Rectal smooth muscle tissue (tissue), 1 donor: ENCODE data around the gene CCDC170.

Source experiments
- H3K27ac ChIP-seq: one replicate; pipeline ENCODE4 v1.7.0; 2013; ENCODE audit warnings: low read depth, low read length, inconsistent platforms
- H3K27me3 ChIP-seq: one replicate; pipeline ENCODE4 v1.7.0; 2013; ENCODE audit warnings: low read length; ENCODE audit not compliant: control insufficient read depth, insufficient read depth
- H3K36me3 ChIP-seq: one replicate; pipeline ENCODE4 v1.7.0; 2013; ENCODE audit warnings: low read length; ENCODE audit not compliant: control insufficient read depth, insufficient read depth
- H3K4me1 ChIP-seq: one replicate; pipeline ENCODE4 v1.7.0; 2013; ENCODE audit warnings: low read length; ENCODE audit not compliant: control insufficient read depth, insufficient read depth
- H3K4me3 ChIP-seq: one replicate; pipeline ENCODE4 v1.7.0; 2013; ENCODE audit warnings: low read length
- H3K9ac ChIP-seq: one replicate; pipeline ENCODE4 v1.7.0; 2013; ENCODE audit warnings: low read length

Gene CCDC170

GRCh38 chr6:151616091-151616513, 122.3 kb downstream of the CCDC170 start:
- no peak overlapping the region for H3K27ac ChIP-seq
- H3K36me3 ChIP-seq: no peaks in the 10 kb centered on the region
- H3K27me3 ChIP-seq: no peaks in the 10 kb centered on the region
- H3K9ac ChIP-seq: no peak overlapping the region
- no peak overlapping the region for H3K4me3 ChIP-seq
- no peaks in the 10 kb centered on the region for H3K4me1 ChIP-seq

GRCh38 chr6:151616600-151616999, 122.8 kb downstream of the CCDC170 start:
- Histone ChIP-seq H3K9ac (no peak overlapping the region), H3K4me1 (no peaks in the 10 kb centered on the region), H3K27me3 (no peaks in the 10 kb centered on the region), H3K36me3 (no peaks in the 10 kb centered on the region), H3K27ac (no peak overlapping the region), H3K4me3 (no peak overlapping the region)

DNA sequence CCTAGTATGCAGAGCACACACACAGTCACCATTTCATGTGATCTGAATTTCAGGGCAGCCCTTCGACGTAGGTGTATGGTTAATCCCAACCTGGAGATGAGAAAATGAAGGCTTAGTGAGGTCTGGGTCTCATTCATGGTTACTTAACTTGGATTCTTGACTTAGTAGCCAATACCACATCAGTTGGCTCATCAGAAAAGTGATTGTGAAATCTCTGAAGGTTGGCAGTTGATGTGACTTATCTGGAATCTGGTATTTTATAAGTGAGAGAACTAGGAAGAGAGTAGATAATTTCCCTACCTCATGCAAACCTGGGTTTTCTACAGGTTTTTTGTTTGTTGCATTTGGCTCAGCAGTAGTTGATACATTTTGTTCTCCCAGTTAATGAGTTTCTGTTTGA, 123.7 kb downstream of the CCDC170 start:
- H3K36me3 ChIP-seq: no peaks in the 10 kb centered on the region
- no peaks in the 10 kb centered on the region for H3K4me1 ChIP-seq
- no peak overlapping the region for H3K9ac ChIP-seq
- H3K4me3 ChIP-seq: no peak overlapping the region
- H3K27ac ChIP-seq: no peak overlapping the region
- no peaks in the 10 kb centered on the region for H3K27me3 ChIP-seq

- no peak overlapping the region for H3K9ac ChIP-seq
- no peak overlapping the region for H3K4me3 ChIP-seq
- no peaks in the 10 kb centered on the region for H3K27me3 ChIP-seq
- no peaks in the 10 kb centered on the region for H3K36me3 ChIP-seq
- no peak overlapping the region for H3K27ac ChIP-seq
- no peaks in the 10 kb centered on the region for H3K4me1 ChIP-seq
Measured at GRCh38 chr6:151618717-151619116, 124.9 kb downstream of the CCDC170 start.

GRCh38 chr6:151620179-151620578, 126.4 kb downstream of the CCDC170 start:
- Histone ChIP-seq H3K9ac (no peak overlapping the region), H3K36me3 (no peaks in the 10 kb centered on the region), H3K4me3 (no peak overlapping the region), H3K27me3 (no peaks in the 10 kb centered on the region), H3K27ac (no peak overlapping the region), H3K4me1 (no peaks in the 10 kb centered on the region)

- Histone ChIP-seq H3K36me3 (no peaks in the 10 kb centered on the region), H3K4me3 (no peak overlapping the region), H3K27me3 (no peaks in the 10 kb centered on the region), H3K27ac (no peak overlapping the region), H3K4me1 (no peaks in the 10 kb centered on the region), H3K9ac (no peak overlapping the region)
Measured at GRCh38 chr6:151624071-151624470, 130.3 kb downstream of the CCDC170 start.

- Histone ChIP-seq H3K27me3 (no peaks in the 10 kb centered on the region), H3K27ac (no peak overlapping the region), H3K36me3 (no peaks in the 10 kb centered on the region), H3K9ac (no peak overlapping the region), H3K4me1 (no peaks in the 10 kb centered on the region), H3K4me3 (no peak overlapping the region)
Measured at GRCh38 chr6:151624481-151624880, 130.7 kb downstream of the CCDC170 start.

GRCh38 chr6:151624900-151625536, 131.2 kb downstream of the CCDC170 start:
- H3K27ac ChIP-seq: no peak overlapping the region
- H3K27me3 ChIP-seq: no peaks in the 10 kb centered on the region
- H3K4me1 ChIP-seq: no peaks in the 10 kb centered on the region

GRCh38 chr6:151627689-151628444, 134.1 kb downstream of the CCDC170 start:
- Histone ChIP-seq H3K27ac (no peak overlapping the region), H3K9ac (no peak overlapping the region), H3K27me3 (no peaks in the 10 kb centered on the region), H3K4me3 (no peak overlapping the region), H3K36me3 (no peaks in the 10 kb centered on the region), H3K4me1 (no peaks in the 10 kb centered on the region)

More at GRCh38 chr6:151624900-151625536, 131.2 kb downstream of the CCDC170 start:
- Histone ChIP-seq H3K4me3 (no peak overlapping the region), H3K9ac (no peak overlapping the region), H3K36me3 (no peaks in the 10 kb centered on the region)

DNA sequence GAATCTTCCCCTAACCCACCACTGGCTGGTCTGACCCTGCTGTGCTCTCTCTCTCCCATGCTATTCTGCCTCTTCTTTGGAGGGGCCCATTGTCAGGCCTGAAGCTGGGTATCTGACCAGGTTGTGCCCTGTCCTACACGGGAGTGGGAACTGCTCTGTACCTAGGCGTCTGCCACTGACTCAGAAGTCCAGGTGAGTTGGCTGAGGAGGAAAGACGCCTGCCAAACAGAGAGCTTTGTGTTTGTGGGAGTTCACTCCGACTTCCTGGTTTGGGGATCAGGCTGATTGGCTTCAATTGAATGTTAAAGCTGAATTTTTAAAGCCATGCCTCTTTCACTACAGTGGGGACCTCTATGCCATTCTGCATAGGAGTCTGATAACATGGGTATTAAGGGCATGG, 136.0 kb downstream of the CCDC170 start:
- H3K9ac ChIP-seq: no peak overlapping the region
- H3K4me1 ChIP-seq: no peaks in the 10 kb centered on the region
- no peak overlapping the region for H3K27ac ChIP-seq
- H3K36me3 ChIP-seq: no peaks in the 10 kb centered on the region
- no peaks in the 10 kb centered on the region for H3K27me3 ChIP-seq
- no peak overlapping the region for H3K4me3 ChIP-seq

DNA sequence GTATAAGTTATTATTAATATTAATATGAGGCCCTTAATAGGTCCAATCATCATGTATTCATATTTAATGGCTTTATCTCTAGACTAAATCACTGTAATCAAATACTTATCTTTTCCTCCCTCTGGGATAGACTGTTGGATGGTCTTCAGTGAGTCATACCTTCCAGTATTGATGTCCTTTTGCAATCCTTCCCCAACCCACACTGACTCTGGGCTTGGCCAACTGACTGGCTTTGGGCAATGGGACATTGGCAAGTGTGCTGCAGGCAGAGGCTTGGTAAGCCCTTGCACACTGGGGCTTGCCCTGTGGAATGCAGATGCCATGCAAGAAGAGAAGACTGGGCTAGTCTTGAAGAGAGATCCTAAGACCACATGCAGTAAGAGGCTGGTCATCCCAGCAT, 136.6 kb downstream of the CCDC170 start:
- Histone ChIP-seq H3K4me1 (no peaks in the 10 kb centered on the region), H3K4me3 (no peak overlapping the region), H3K9ac (no peak overlapping the region), H3K36me3 (no peaks in the 10 kb centered on the region), H3K27me3 (no peaks in the 10 kb centered on the region), H3K27ac (no peak overlapping the region)

GRCh38 chr6:151630991-151631655, 137.3 kb downstream of the CCDC170 start:
- H3K9ac ChIP-seq: no peak overlapping the region
- H3K27me3 ChIP-seq: no peaks in the 10 kb centered on the region
- no peaks in the 10 kb centered on the region for H3K36me3 ChIP-seq
- no peaks in the 10 kb centered on the region for H3K4me1 ChIP-seq
- no peak overlapping the region for H3K4me3 ChIP-seq
- H3K27ac ChIP-seq: no peak overlapping the region
